Measurements from ENCODE around the gene SIRPB1.

- TF ChIP-seq CTCF (IDR thresholded peaks at IDR 0.05; ENCODE audit: low read length) (no peak), EZH2 (optimal IDR thresholded peaks at IDR 0.05; ENCODE audit: low read depth, low read length) (no peak), EZH2phosphoT487 (IDR thresholded peaks at IDR 0.05; ENCODE audit: low read length) (no peak)
Measured at GRCh38 chr20:1646975-1647431, 27.2 kb upstream of the SIRPB1 start.

All from MM.1S (cell line).